Body of pancreas (tissue), 4 donors: Measurements from ENCODE around the gene ARF4.

Experiments used
- POLR2A ChIP-seq, 3 donors: fragments of 450-650 bp; IDR thresholded peaks; one replicate each; pipeline ENCODE4 v1.6.1; 2016; ENCODE audit warnings: antibody characterized with exemption in 3 of 3, mild to moderate bottlenecking in 2 of 3
- TF ChIP-seq, protein P1 (sequence below), 7 experiments: fragments of 450-650 bp in 4 of 7; fragments of 200-600 bp in 3 of 7; sonication (generic) in 3 of 7; IDR thresholded peaks; one replicate each; pipeline ENCODE4 v1.5.1; 2016 to 2019; ENCODE audit warnings: antibody characterized with exemption in 7 of 7

DNA sequence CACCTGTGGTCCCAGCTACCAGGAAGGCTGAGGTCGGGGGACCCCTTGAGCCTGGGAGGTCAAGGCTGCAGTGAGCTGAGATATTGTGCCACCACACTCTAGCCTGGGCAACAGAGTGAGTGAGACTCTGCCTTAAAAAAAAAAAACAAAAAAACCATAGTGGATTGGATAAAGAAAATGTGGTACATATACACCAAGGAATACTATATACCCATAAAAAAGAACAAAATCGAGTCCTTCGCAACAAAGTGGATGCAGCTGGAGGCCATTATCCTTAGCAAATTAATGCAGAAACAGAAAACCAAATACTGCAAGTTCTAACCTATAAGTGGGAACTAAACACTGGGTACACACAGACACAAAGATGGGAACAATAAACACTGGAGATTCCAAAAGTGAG is 20.6 kb upstream of the ARF4 start:
- TF ChIP-seq, protein P1, sequence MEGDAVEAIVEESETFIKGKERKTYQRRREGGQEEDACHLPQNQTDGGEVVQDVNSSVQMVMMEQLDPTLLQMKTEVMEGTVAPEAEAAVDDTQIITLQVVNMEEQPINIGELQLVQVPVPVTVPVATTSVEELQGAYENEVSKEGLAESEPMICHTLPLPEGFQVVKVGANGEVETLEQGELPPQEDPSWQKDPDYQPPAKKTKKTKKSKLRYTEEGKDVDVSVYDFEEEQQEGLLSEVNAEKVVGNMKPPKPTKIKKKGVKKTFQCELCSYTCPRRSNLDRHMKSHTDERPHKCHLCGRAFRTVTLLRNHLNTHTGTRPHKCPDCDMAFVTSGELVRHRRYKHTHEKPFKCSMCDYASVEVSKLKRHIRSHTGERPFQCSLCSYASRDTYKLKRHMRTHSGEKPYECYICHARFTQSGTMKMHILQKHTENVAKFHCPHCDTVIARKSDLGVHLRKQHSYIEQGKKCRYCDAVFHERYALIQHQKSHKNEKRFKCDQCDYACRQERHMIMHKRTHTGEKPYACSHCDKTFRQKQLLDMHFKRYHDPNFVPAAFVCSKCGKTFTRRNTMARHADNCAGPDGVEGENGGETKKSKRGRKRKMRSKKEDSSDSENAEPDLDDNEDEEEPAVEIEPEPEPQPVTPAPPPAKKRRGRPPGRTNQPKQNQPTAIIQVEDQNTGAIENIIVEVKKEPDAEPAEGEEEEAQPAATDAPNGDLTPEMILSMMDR (IDR thresholded peaks at IDR 0.05) = no peak
- no peak for TF ChIP-seq POLR2A (IDR thresholded peaks at IDR 0.05)
